GM18519 (cell line): ENCODE data around the gene EGFLAM.

Experiments used
- ATAC-seq: cut with Tn5 transposase; IDR thresholded peaks from one replicate; pipeline ENCODE4 v1.9.1; 2021; ENCODE audit warnings: mild to moderate bottlenecking, moderate library complexity; ENCODE audit not compliant: unreplicated experiment, low FRiP score

The EGFLAM gene

DNA sequence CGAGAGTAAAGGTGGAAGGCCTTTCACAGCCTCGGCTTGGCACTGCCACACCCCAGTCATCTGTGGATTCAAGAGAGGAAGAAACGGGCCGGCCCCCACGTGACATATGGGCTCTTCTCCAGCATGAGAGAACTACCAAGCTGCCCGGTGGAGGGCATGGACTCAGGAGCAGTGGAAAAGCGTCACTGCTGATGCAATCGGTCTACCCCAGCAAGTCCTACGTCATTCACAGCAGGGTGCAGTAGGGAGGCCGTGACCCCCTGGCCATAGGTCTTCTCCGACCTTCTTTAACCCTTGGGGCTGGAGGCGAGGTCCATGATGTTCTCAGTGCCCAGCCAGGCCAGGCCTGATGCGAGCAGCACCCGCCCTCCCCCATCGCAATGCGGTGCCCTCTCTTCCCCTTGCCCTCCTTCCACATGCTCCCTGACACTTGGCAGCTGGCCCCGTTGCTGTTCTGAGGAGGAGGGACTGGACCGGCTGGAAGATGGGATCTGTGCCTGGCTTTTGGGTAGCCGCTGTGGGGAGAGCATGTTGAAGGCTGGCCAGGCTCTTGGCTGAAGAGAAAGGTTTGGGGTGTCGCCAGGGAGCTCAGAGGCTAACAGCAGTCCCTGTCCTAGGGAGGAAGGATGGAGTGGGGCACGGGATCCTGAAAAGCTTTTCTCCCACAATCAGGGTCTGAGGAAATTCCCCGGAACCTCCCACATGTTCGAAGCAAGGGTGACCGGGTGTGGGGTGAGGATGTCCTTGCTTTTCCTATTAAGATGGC lies 208.2 kb downstream of the EGFLAM start:
- ATAC-seq = no peak

DNA sequence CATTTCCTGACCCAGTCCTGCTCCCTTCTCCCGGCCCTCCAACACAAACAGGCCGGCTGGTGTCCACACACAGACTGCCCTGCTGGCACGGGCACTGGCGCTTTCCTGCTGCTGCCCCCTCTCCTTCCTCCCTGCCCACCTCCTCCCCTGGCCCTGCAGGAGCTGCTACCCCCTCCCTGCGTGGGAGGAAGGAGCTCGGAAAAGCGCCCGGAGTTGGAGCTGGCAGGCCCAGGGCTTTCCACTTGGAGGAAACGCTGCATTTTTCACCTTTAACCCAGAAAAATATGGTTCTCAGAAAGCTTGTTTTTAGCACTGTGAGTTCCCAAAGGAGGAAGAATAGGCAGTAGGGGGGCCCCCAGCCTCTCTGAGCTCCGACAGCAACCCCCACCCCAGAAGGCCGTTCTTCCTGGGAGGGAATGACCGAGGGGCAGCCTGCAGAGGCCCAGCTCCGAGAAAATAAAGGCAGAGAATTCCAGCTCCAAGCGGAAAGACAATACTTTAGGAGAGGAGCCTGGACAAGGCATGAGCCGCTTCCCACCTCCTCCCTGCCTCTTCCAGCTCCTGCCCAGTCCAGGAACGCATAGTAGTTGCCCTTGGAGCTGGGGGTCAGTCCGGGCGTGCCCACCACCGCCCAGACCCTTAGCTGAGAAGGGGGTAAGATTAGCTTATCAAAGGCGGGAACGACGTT lies 209.1 kb downstream of the EGFLAM start:
- ATAC-seq = no peak

DNA sequence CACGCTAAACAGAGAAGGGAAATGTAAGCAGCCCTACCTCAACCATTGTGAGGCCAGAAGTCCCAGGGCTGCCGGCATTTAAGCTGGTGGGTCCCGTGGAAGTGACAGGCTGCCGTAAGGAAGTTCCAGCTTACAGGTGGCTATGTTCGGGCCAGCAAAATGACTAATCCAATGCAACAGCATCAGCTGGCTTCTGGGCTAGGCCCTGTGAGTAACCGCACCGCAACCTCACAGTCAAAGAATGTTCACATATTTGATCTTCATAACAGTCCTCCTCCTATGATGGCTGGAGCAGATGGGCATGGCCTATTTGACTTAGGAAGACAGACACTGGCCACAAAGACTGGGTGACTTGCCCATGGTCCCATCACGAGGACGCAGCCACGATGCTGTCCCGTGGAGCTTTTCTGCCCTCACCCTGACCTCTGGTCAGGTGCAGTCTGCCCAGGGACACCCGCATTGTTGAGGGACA lies 209.9 kb downstream of the EGFLAM start:
- ATAC-seq = no peak

DNA sequence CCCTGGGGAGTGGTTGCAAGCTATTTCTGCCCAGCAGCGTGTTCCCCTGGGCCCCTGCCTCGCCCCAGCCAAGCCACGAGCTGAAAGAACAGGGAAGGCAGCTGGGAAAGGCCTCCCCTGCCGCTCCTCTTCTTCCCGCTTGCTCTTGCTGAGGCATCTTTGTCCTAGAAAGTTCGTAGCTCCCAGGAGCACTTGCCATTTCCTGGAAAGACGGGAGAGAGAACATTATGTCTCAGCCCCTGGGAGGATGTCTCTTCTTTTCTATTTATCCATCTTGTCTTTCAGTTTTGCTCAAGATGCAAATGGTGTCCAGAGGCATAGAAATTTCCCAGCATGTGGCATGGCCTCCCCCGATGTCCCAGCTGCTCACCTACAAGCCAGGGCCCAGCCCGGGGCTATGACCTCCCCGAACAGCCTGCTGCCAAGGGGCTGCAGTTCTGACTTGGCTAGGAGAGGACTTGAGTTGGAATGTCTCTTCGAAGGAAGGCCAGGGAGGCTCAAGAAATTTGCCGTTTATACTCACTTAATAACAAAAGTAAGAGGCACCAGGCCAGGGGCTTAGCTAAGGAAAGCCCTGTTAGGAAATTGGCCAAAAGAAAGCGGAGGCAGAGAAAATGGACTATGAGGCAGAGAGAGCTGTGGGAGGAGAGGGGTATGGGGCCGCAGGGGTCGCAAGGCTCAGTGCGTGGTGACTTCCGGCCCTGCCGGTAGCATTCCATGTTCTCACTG lies 210.8 kb downstream of the EGFLAM start:
- no peak for ATAC-seq

DNA sequence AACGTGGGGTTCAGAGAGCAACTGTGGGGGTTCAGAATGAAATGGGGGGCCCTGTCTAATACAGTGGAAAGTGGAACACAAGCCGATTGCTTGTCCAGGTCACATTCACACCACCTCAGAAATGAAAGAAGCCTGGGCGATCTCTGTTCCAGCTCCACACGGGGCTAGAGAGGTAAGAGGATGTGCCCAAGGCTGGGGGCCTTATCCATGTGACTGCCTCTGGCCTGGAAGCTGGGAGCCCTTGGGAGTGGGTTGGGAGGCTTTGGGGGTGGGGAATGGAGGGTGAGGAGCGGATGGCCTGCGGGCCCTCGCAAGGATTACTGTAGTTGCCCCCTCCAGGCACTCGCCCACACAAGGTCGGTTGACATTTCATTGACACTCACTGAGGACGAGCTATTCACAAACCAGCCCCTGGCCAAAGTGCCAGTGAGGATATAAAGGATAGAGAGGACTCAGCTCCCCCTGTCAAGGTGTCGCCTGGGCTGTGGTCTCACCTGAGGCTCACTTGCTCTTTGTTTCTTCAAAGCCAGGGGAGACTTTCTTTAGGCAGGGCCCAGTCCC lies 211.4 kb downstream of the EGFLAM start:
- no peak for ATAC-seq

DNA sequence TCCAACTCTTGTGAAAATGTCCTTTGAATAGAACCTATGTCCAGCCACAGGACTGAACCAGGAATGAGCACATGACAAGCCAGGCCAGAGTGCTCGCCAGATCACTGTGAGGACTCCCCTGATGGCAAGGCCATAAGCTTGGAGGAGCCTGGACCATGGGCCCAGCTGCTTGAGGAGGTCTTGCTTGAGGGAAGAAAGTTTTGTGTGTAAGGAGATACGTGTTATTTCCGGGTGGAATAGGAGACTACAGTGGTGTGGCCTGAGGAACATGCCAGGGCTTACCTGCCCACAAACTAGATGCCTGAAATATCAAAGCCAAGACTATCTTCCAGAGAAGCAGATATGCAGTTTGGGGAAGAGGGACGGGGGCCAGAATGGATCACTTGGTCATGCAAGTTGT lies 213.3 kb downstream of the EGFLAM start:
- no peak for ATAC-seq

DNA sequence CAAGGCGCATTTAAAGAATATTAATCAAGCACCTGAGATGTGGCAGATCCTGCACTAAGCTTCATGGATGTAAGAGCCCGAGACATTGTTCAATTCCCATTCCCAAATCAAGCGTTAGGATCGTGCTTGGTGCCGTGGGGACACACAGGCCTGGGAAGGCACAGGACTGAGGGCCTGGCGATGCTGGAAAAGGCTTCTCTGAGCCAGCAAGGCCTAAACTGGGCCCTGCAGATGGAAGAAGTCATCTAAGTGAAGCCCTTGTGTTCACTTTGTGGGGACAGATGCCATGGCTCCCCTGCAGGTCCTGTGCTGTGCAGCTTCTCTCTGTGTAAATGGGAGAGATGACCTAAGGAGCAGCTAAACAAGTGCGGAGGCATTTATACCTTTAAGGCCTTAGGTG lies 214.2 kb downstream of the EGFLAM start:
- no peak for ATAC-seq

DNA sequence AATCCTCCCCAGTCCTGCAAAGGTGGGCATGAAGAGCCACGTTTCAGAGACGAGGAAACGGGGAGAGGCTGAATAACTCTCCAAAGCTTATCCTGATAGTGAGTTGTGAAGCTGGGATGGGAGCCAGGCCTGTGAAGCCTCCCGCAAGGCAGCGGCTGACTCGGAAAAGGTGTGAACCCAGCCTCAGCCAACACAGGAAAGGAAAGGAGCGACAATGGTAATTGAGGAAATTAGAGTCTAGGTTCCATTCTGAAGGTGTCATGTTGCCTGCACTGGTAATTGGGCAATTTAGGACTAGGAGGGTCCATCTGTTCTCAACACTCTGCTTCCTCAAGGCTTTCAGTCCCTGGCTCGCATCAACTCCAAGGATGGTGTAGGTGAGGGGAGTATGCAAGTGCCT lies 214.6 kb downstream of the EGFLAM start:
- no peak for ATAC-seq

DNA sequence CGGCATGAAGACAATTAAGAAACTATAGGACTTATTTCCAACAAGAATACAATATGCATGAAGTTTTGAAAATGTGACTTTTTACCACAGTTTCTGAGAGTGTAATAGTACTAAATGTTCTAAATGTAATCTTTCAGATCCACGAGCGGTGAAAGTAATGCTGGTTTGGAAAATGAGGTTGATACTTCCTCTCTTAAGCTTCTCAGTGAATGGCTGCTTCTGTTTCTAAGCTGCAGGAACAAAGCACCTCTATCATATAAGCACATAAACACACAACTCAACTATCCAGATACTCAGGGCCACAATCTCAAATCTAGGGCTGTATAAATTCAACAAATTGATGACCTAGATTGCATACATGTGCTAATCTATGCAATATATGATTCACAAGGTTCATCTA lies 219.8 kb downstream of the EGFLAM start:
- no peak for ATAC-seq

DNA sequence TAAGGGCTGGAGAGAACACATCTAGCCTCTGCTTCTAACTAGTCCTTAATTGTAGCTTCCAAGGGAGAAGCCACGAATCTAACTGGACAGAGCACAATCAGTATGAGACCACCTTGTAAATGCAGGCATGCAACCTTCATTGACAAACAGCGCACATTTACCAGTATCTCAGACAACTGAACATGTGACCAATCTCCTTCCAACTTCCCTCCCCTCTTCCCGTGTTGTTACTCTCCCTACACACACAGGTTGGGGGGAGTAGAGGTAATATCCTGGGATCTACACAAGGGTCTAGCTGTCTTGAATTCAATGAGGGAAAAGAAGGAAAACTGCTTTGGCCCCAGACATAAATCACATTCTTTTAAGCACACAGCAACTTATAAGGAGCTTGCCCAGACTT lies 220.5 kb downstream of the EGFLAM start:
- ATAC-seq = no peak

DNA sequence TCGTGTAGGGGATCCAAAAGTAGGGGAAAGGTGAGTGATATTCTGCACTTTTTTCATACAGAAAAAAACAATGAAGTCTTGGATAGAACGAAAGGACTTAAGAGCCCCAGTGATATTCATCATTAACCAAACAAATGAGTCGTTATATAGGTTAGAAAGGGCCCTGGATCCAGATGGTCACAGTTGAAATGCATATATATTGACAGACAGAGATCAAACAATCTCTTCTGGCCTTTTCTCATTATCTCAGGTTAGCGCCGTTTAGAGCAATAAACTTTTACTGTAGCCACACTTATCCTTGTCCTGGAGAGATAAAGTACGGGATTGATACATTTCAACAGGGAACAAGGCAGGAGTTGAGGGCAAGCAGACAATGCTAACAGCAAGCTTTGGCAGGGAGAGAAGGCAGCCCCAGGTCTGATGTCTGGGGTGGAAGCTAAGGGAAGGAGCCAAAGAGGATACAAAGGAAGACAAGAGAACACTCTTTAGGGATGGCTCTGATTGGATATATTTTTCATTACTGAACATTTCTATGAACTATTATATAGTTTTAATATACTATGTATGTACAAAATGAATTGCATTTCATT lies 221.1 kb downstream of the EGFLAM start:
- no peak for ATAC-seq

DNA sequence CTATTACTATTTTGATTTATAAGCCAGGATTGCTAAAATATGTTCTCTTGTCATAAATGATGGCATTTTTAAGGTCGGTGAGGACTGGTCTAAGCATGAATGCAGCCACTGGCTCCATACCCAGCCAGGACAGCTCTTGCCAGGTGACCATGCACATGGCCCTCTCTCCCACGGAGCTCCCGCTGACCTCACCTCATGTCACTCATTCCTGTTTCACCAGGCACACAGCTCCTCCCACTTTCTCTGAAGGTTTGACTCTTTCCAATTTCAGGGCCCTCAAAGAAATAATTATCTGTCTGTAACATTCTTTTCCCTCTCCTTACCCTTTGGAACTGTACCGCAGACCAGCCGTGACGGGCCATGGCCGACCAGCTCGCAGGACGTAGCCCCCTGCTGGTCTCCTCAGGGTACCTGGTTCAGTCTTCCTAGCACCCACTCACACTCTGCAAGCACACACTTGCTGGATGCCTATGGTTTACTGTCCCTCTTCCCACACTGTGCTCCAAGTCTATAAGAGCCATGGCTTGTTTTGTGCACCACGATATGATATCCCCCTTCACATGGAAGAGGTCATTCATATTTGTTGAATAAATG lies 225.5 kb downstream of the EGFLAM start:
- ATAC-seq = no peak

DNA sequence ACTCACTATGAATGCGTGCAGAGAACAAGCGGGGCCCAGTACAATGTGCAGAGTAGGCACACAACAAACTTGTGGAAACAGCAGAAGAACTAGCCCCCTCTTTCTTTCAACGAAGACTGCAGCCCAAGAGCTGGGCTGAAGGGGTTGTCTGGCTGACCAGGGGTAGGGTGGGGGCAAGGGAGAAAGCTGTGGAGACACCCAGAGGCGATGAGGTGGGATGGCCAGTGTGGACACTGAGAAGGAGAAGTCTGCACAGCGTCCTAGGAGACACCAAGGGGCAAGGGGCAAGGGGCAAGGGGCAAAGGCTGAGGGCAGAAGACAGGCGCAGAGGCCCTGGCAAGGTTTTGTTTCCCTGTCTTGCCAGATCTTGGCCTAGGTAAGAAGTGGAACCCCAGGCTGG lies 235.8 kb downstream of the EGFLAM start:
- ATAC-seq = no peak

DNA sequence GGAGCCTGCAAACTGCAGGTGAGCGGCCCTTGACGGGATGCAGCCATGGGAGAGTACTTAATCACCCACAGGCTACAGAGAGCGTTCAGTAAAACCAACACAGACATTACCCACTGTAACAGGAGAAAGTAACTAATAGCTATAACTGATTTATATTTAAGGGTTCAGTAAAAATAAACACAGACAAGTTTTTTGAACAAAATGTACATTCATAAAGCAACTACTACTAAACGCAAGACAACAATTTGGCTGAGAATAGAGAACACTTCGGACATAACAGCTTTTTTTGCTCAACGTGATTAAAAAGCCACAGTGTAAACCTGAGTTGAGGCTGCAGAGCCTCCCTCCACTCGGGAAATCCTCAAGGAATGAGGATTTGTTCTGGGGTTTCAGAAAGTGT lies 236.4 kb downstream of the EGFLAM start:
- no peak for ATAC-seq

DNA sequence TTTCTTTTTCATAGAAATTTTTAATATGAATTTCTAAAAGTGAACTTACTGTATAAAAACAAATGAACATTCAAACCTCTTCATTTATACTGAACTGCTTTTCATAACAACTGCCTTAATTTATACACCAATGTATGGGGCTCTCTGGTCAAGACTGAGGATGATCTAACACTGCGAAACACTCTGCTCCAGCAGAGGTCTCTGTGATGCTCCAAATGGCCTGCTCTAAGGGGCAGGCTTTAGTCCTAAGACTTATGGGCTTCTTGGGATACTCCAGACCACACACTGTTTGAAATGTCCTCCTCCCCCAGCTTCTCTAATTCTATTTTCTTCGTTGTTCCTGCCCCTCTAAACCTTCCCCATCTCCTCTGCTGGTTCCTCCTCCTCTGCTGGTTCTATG lies 239.6 kb downstream of the EGFLAM start:
- no peak for ATAC-seq

DNA sequence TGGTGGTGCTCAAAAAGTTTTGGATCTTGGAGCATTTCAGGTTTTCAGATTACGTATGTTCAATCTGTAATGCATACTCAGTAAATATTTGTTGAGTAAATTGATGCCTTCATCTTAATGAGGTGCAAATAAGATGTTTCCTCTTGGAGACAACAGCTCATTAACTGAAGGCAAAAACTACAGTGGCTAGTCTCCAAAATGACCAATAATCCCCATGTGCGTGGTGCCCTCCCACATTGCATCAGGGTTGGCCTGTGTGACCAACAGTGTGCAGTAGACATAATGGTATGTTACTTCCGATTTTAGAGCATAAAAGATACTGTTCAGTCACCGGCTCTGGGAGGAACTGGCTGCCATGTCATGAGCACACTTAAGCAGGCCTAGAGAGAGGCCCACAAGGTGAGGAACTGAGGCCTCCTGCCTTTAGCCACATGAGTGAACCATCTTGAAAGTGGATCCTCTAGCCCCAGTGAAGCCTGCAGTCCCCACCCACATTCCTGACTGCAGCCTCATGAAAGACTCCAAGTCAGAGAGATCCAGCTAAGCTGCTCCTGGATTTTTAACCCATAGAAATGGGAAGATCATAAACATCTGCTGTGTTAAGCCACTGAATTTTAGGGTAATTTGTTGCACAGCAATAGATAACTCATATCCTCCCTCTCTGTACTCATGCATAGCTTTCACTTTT lies 242.4 kb downstream of the EGFLAM start:
- no peak for ATAC-seq

DNA sequence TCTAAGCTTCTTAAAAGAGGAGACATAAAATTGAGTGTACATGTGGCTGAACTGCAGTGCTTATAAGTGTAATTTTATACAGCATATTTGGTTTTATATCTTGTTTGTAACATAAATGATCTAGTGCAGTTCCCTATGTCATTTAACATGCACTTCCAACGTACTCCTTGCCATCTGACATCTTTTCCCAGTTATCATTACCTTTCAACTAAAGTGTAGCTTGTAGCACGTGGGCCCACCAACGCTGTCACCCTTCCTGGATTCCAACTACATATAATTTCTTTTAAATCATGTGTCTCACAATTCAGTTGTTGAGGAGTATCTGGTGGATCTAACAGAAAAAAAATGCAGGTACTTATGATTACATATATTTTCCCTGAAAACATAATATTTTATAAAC lies 247.9 kb downstream of the EGFLAM start:
- ATAC-seq = no peak

DNA sequence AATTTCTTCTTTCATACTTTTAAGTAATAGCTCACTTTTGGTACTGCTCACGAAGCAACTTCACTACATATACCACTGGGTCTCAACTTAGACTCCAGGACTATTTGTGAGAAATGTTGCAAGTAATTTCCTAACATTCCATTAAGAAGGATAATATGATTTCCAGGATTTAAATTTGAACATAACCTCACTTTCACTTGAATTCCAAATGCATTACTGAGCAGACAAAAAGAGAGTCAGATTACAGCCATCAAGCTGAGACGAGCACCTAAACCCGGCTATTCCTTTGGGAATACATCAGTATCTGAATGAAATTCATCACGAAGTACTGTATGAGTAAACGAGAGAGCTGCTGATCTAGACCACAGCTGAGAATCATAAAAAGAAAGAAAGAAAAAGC lies 250.8 kb downstream of the EGFLAM start:
- ATAC-seq = no peak
